H1 (cell line): ENCODE measurements around the gene FBXO44. TPM values are rescaled to one million over a fixed set of nuclear protein-coding genes. Genes with fewer than 3 reads are reported as not detected.

Source experiments
- polyA plus RNA-seq, 7 experiments: library from polyadenylated mRNA; depleted of rRNA in 3 of 7; stranded (reverse) in 5 of 7; unstranded in 2 of 7; fragments of >200 nt in 5 of 7; fragments of 200-250 nt in 2 of 7; gene quantifications; 1 replicate in 5 of 7; 2 replicates in 1 of 7; 4 replicates in 1 of 7; pipeline versions ENCODE4 v1.2.1 to v1.2.3, GENCODE V29; 2011 to 2013; ENCODE audit warnings: missing spikeins in 2 of 7, mixed read lengths in 2 of 7
- total RNA-seq: library from RNA; stranded (reverse); fragmentation: NEBNext Ultra II Directional; extraction: Animal tissue kit (Norgen Biotek cat#: 25700); gene quantifications from 2 replicates; pipeline ENCODE4 v1.2.1, GENCODE V29; 2021
- TF ChIP-seq, protein P1 (sequence below): fragments of 300-600 bp; sonication (generic); IDR thresholded peaks from 2 replicates; pipeline ENCODE4 v1.7.1; 2012; ENCODE audit warnings: low read length, moderate library complexity, mild to moderate bottlenecking, inconsistent platforms; ENCODE audit not compliant: insufficient replicate concordance

FBXO44 gene
- total and polyA plus RNA-seq, 2 of the 8 experiments (the other 6 are each of a cell fraction or from before 2014, with no cell fraction given), result 27.0 to 27.2 TPM

DNA sequence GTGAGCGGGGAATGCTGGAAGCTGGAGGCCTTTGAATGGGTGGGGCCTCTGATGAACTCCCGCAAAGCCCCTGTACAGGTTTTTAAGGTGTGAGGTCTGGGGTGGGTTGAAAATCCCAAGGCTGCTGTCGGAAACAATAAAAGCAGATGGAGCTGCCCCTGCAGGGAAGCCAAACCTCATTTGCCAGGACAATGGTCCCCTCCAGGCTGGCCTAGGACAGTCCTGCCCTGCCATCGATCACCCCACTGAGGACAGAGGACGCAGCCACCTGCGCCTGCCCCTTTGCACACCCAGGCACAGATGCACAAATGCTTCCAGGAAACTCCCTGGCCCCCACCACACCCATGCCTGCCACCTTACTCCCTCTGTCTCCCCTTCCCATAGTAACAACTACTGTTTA is 41.2 kb downstream of the FBXO44 start (continued):
- TF ChIP-seq, protein P1, sequence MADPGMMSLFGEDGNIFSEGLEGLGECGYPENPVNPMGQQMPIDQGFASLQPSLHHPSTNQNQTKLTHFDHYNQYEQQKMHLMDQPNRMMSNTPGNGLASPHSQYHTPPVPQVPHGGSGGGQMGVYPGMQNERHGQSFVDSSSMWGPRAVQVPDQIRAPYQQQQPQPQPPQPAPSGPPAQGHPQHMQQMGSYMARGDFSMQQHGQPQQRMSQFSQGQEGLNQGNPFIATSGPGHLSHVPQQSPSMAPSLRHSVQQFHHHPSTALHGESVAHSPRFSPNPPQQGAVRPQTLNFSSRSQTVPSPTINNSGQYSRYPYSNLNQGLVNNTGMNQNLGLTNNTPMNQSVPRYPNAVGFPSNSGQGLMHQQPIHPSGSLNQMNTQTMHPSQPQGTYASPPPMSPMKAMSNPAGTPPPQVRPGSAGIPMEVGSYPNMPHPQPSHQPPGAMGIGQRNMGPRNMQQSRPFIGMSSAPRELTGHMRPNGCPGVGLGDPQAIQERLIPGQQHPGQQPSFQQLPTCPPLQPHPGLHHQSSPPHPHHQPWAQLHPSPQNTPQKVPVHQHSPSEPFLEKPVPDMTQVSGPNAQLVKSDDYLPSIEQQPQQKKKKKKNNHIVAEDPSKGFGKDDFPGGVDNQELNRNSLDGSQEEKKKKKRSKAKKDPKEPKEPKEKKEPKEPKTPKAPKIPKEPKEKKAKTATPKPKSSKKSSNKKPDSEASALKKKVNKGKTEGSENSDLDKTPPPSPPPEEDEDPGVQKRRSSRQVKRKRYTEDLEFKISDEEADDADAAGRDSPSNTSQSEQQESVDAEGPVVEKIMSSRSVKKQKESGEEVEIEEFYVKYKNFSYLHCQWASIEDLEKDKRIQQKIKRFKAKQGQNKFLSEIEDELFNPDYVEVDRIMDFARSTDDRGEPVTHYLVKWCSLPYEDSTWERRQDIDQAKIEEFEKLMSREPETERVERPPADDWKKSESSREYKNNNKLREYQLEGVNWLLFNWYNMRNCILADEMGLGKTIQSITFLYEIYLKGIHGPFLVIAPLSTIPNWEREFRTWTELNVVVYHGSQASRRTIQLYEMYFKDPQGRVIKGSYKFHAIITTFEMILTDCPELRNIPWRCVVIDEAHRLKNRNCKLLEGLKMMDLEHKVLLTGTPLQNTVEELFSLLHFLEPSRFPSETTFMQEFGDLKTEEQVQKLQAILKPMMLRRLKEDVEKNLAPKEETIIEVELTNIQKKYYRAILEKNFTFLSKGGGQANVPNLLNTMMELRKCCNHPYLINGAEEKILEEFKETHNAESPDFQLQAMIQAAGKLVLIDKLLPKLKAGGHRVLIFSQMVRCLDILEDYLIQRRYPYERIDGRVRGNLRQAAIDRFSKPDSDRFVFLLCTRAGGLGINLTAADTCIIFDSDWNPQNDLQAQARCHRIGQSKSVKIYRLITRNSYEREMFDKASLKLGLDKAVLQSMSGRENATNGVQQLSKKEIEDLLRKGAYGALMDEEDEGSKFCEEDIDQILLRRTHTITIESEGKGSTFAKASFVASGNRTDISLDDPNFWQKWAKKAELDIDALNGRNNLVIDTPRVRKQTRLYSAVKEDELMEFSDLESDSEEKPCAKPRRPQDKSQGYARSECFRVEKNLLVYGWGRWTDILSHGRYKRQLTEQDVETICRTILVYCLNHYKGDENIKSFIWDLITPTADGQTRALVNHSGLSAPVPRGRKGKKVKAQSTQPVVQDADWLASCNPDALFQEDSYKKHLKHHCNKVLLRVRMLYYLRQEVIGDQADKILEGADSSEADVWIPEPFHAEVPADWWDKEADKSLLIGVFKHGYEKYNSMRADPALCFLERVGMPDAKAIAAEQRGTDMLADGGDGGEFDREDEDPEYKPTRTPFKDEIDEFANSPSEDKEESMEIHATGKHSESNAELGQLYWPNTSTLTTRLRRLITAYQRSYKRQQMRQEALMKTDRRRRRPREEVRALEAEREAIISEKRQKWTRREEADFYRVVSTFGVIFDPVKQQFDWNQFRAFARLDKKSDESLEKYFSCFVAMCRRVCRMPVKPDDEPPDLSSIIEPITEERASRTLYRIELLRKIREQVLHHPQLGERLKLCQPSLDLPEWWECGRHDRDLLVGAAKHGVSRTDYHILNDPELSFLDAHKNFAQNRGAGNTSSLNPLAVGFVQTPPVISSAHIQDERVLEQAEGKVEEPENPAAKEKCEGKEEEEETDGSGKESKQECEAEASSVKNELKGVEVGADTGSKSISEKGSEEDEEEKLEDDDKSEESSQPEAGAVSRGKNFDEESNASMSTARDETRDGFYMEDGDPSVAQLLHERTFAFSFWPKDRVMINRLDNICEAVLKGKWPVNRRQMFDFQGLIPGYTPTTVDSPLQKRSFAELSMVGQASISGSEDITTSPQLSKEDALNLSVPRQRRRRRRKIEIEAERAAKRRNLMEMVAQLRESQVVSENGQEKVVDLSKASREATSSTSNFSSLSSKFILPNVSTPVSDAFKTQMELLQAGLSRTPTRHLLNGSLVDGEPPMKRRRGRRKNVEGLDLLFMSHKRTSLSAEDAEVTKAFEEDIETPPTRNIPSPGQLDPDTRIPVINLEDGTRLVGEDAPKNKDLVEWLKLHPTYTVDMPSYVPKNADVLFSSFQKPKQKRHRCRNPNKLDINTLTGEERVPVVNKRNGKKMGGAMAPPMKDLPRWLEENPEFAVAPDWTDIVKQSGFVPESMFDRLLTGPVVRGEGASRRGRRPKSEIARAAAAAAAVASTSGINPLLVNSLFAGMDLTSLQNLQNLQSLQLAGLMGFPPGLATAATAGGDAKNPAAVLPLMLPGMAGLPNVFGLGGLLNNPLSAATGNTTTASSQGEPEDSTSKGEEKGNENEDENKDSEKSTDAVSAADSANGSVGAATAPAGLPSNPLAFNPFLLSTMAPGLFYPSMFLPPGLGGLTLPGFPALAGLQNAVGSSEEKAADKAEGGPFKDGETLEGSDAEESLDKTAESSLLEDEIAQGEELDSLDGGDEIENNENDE, result no peak
- TF ChIP-seq, all 59 proteins: peak for 0
